ENCODE results near the gene VARS1. TPM values are rescaled to one million over a fixed set of nuclear protein-coding genes. Genes with fewer than 3 reads are reported as not detected.

VARS1 gene
- total and polyA plus RNA-seq, 2 of the 4 experiments (the other 2 are of a cell fraction) = 41.2 to 42.0 TPM

GRCh38 chr6:31760790-31761189 is 34.8 kb downstream of the VARS1 start:
- intact Hi-C loops (cut with micrococcal nuclease) = no loop called here
- POLR2A ChIA-PET (ENCODE audit: unreplicated experiment) = no interaction called here

More at GRCh38 chr6:31760790-31761189, 34.8 kb downstream of the VARS1 start:
- Histone ChIP-seq H3K9ac (ENCODE audit: low read depth, low read length) (no peak overlapping the region), H4K20me1 (ENCODE audit: insufficient read depth, low read length) (no peaks in the 10 kb centered on the region), H3K9me3 (ENCODE audit: control insufficient read depth, insufficient read depth, low read length) (no peaks in the 10 kb centered on the region), H2BK120ac (ENCODE audit: low read depth, low read length) (no peak overlapping the region), H3K4ac (ENCODE audit: low read depth, low read length) (no peak overlapping the region), H3K4me2 (ENCODE audit: low read depth, low read length) (no peak overlapping the region), H3K4me1 (ENCODE audit: control insufficient read depth, insufficient read depth, low read length) (peaks cover 4% of the 10 kb centered on the region), H2AK9ac (replicated peaks; ENCODE audit: low read depth, low read length, poor library complexity) (no peak overlapping the region), H3K56ac (ENCODE audit: extremely low read depth, insufficient read depth, low read length) (no peak overlapping the region), H4K5ac (ENCODE audit: low read depth, low read length) (no peak overlapping the region), H2BK20ac (ENCODE audit: low read depth, low read length) (no peak overlapping the region), H3K27me3 (ENCODE audit: control insufficient read depth, insufficient read depth, low read length) (no peaks in the 10 kb centered on the region), H4K8ac (ENCODE audit: low read depth in 2 of 2, low read length in 2 of 2) (no peak overlapping the region), H2BK5ac (ENCODE audit: low read depth, low read length, poor library complexity, severe bottlenecking) (no peak overlapping the region), H3K9me1 (ENCODE audit: insufficient read depth, low read length) (peaks cover 12% of the 10 kb centered on the region), H3K23ac (ENCODE audit: low read depth, low read length) (no peak overlapping the region), H4K91ac (ENCODE audit: insufficient read depth, low read depth, low read length) (no peak overlapping the region), H3K79me1 (ENCODE audit: low read depth in 1 of 2, low read length in 2 of 2) (no peaks in the 10 kb centered on the region), H3K4me3 (ENCODE audit: insufficient read depth, low read depth, low read length) (no peak overlapping the region), H3K27ac (ENCODE audit: insufficient read depth, low read length) (no peak overlapping the region), H3K36me3 (ENCODE audit: control insufficient read depth, insufficient read depth, low read length) (peaks cover 7% of the 10 kb centered on the region; the same call in 1 of the 2 replicates), H2AFZ (replicated peaks; ENCODE audit: low read length, poor library complexity) (no peak overlapping the region), H2AK5ac (ENCODE audit: low read depth, low read length) (no peak overlapping the region), H3K18ac (ENCODE audit: low read depth, low read length) (no peak overlapping the region), H2BK15ac (ENCODE audit: low read depth, low read length) (no peak overlapping the region), H3K14ac (replicated peaks; ENCODE audit: low read depth, low read length) (no peak overlapping the region)
- BruUV-seq (replicated peaks) = no TSS peak
- CTCF ChIA-PET = no interaction called here
- DNase-seq (no peak), ATAC-seq (ENCODE audit: low read depth) (no peak)
- in situ Hi-C loops (cut with MboI; ENCODE audit: low sequenced_read_pairs) = no loop called here
- dilution Hi-C loops (cut with HindIII; ENCODE audit: low sequenced_read_pairs, unreplicated experiment) = no loop called here
- WGBS, 2 experiments (ENCODE audit: extremely low coverage in 2 of 2, insufficient read length in 1 of 2) = 100% methylated on average over 1 of the region's 5 CpGs; no CpG with 5 or more reads in 1 of the 2 experiments
- TF ChIP-seq SMC3 (IDR thresholded peaks at IDR 0.05; ENCODE audit: low read depth, low read length) (no peak), MXI1 (IDR thresholded peaks at IDR 0.05; ENCODE audit: borderline replicate concordance, low read depth, low read length) (no peak), CHD1 (IDR thresholded peaks at IDR 0.05; ENCODE audit: low read depth, low read length) (no peak), FOS (IDR thresholded peaks at IDR 0.05; ENCODE audit: low read depth, low read length) (no peak), NFE2L2 (IDR thresholded peaks at IDR 0.05; ENCODE audit: low read depth, low read length) (no peak)

All from IMR-90 (cell line).